Ovary (tissue), 9 donors: ENCODE measurements around the gene GABBR2. TPM values are rescaled to one million over a fixed set of nuclear protein-coding genes. Genes with fewer than 3 reads are reported as not detected.
"Not testable (repeated sequence)": the region's sequence is repeated elsewhere in the genome, so short reads cannot be mapped to it uniquely, and the experiment has no call there.

Experiments used
- DNase-seq, 5 donors: peaks; one replicate each; pipeline ENCODE4 v3.0.0-alpha.2; 2019 to 2020
- H3K27ac ChIP-seq, 2 donors: fragments of 200-600 bp; one replicate each; pipeline versions ENCODE4 v1.5.1 to v1.8.0; 2019 to 2022
- H3K27me3 ChIP-seq: fragments of 200-600 bp; one replicate; pipeline ENCODE4 v1.8.0; 2022
- H3K36me3 ChIP-seq: fragments of 200-600 bp; sonication (generic); one replicate; pipeline ENCODE4 v1.5.1; 2019
- H3K4me1 ChIP-seq: one replicate; pipeline ENCODE4 v1.8.1; 2013; ENCODE audit warnings: mild to moderate bottlenecking, moderate library complexity; ENCODE audit not compliant: insufficient read depth
- H3K4me3 ChIP-seq: fragments of 200-600 bp; sonication (generic); one replicate; pipeline ENCODE4 v1.5.1; 2017
- H3K9me3 ChIP-seq, 2 donors: fragments of 200-600 bp in 1 of 2; sonication (generic) in 1 of 2; one replicate each; pipeline versions ENCODE4 v1.5.1 to v1.8.1; 2013 to 2019; ENCODE audit warnings: mild to moderate bottlenecking in 1 of 2, moderate library complexity in 1 of 2
- CTCF ChIP-seq, 3 donors: fragments of 450-650 bp in 2 of 3; fragments of 200-600 bp in 1 of 3; IDR thresholded peaks; one replicate each; pipeline versions ENCODE4 v1.5.1 to v1.8.0; 2016 to 2022; ENCODE audit warnings: antibody characterized with exemption in 3 of 3, mild to moderate bottlenecking in 1 of 3
- EP300 ChIP-seq: sonication (generic); formaldehyde crosslinking; IDR thresholded peaks from one replicate; pipeline ENCODE4 v1.6.1; 2017; ENCODE audit warnings: antibody characterized with exemption
- POLR2A ChIP-seq: fragments of 450-650 bp; IDR thresholded peaks from one replicate; pipeline ENCODE4 v1.6.1; 2017; ENCODE audit warnings: antibody characterized with exemption, mild to moderate bottlenecking, moderate library complexity
- WGBS, 3 donors: extraction: QIAGEN DNeasy Blood & Tissue Kit in 1 of 3; methylation state at CpG; one replicate each; pipeline versions ENCODE4 v1.1.5 to v1.1.7; 2013 to 2017; 5-methylcytosine and 5-hydroxymethylcytosine counted together
- intact Hi-C, 4 donors: fragments of 100-400 bp; cut with DNase I; formaldehyde crosslinking; loops; one replicate each; pipeline versions ENCODE4 v1.11.0 to v1.15.1; 2022 to 2023
- polyA plus RNA-seq, 2 donors: library from polyadenylated mRNA; stranded (reverse); fragments of 200-250 nt in 1 of 2; fragments of 350-450 nt in 1 of 2; fragmentation: Illumina TruSeq in 1 of 2; extraction: RNeasy Lipid Tissue Mini Kit (QIAGEN cat#74804) in 1 of 2; gene quantifications; one replicate each; pipeline ENCODE4 v1.2.3, GENCODE V29; 2013 to 2014
- total RNA-seq, 7 donors: library from RNA; depleted of rRNA in 2 of 7; stranded (reverse); fragments of >200 nt in 2 of 7; fragmentation: NEBNext Ultra II Directional in 3 of 7; extraction: Animal tissue kit (Norgen Biotek cat#: 25700) in 3 of 7; gene quantifications; one replicate each; pipeline versions ENCODE4 v1.1.0 to v1.2.4, GENCODE V29; 2016 to 2023
- donor health status: DM: no; HTN: no; CAD: no; lungs with moderate emphysema.
- donor health status: DM: no; HTN: no; CAD: no.
- donor health status: Bipolar disorder and iron deficiency.
- donor health status: DM: yes; HTN: yes; CAD: no.
- donor health status: DM: no; HTN: no; CAD: no.
- donor health status: DM: yes; HTN: yes; CAD: no.

Gene GABBR2
- total and polyA plus RNA-seq, 9 donors = 0.05 to 0.30 (median 0.22) TPM; not detected in 6

DNA sequence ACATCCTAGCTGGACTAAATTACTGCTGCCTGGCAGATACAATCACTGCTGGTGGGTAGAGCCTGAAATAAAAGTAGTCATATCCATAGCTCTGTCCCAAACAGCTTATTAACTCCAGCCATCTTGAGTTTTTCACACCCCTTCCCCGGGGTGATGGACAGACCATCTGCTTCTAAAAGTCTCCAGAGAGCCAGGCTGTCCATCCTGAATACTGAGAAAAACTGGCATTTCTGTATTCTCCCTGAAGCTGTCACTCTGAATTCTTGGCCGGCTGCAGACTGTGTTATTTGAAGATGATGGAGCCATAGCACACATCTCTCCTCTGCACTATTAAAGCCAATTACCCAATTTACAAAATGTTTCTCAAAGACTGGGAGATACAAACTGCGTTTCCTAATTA, 118.6 kb downstream of the GABBR2 start:
- no peak overlapping the region for H3K4me3 ChIP-seq
- H3K27ac ChIP-seq = no peak overlapping the region
- H3K27me3 ChIP-seq = no peaks in the 10 kb centered on the region
- intact Hi-C loops = no loop called here
- H3K4me1 ChIP-seq = no peaks in the 10 kb centered on the region
- no peaks in the 10 kb centered on the region for H3K9me3 ChIP-seq
- no peak for DNase-seq
- 29 to 51% (median 34%) methylated on average over 3 of the region's 3 CpGs for WGBS, 3 donors
- H3K36me3 ChIP-seq = no peaks in the 10 kb centered on the region
- TF ChIP-seq POLR2A = no peak
- TF ChIP-seq EP300 = no peak
- no peak for TF ChIP-seq CTCF (IDR thresholded peaks at IDR 0.05)

GRCh38 chr9:98589102-98589501, 119.6 kb downstream of the GABBR2 start:
- WGBS, 3 donors = 74 to 85% (median 76%) methylated on average over 4 of the region's 4 CpGs
- DNase-seq = no peak
- no peaks in the 10 kb centered on the region for H3K9me3 ChIP-seq
- no peak overlapping the region for H3K27ac ChIP-seq
- H3K4me1 ChIP-seq = no peaks in the 10 kb centered on the region
- TF ChIP-seq EP300 (no peak), POLR2A (no peak), CTCF (IDR thresholded peaks at IDR 0.05) (no peak)
- intact Hi-C loops = no loop called here
- H3K36me3 ChIP-seq = no peaks in the 10 kb centered on the region
- no peaks in the 10 kb centered on the region for H3K27me3 ChIP-seq
- no peak overlapping the region for H3K4me3 ChIP-seq

GRCh38 chr9:98584853-98585438, 123.8 kb downstream of the GABBR2 start:
- H3K9me3 ChIP-seq, H3K4me1 ChIP-seq, DNase-seq, intact Hi-C loops, H3K4me3 ChIP-seq, H3K36me3 ChIP-seq, H3K27ac ChIP-seq, H3K27me3 ChIP-seq: not testable (repeated sequence)
- WGBS, 3 donors = 69 to 77% (median 71%) methylated on average over 9 to 10 of the region's 10 CpGs

DNA sequence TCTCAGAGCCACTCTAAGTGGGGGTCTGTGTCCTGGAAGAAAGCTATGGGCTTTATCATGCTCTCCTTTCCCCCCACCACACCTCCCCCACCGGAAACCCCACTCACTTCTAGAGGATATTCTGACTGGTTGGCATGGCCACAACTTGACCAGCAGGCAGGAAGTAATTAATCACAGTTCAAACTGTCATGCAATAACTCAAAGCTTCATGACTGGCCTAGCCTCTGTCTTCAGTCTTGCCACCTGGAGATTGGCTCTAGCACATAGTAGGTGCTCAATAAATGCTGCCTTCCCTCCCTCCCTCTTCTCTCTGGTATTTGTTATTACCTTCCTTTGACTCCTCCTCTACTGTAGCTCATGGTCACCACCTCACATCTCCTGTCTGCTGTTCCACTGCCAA, 124.7 kb downstream of the GABBR2 start:
- no peaks in the 10 kb centered on the region for H3K9me3 ChIP-seq
- DNase-seq = no peak
- no peaks in the 10 kb centered on the region for H3K27me3 ChIP-seq
- WGBS, 3 donors = 7 to 50% (median 18%) methylated on average over 1 of the region's 1 CpG
- no peak overlapping the region for H3K4me3 ChIP-seq
- intact Hi-C loops = no loop called here
- no peaks in the 10 kb centered on the region for H3K4me1 ChIP-seq
- no peak overlapping the region for H3K27ac ChIP-seq
- H3K36me3 ChIP-seq = no peaks in the 10 kb centered on the region
- TF ChIP-seq EP300 = no peak
- TF ChIP-seq CTCF (IDR thresholded peaks at IDR 0.05) = no peak

DNA sequence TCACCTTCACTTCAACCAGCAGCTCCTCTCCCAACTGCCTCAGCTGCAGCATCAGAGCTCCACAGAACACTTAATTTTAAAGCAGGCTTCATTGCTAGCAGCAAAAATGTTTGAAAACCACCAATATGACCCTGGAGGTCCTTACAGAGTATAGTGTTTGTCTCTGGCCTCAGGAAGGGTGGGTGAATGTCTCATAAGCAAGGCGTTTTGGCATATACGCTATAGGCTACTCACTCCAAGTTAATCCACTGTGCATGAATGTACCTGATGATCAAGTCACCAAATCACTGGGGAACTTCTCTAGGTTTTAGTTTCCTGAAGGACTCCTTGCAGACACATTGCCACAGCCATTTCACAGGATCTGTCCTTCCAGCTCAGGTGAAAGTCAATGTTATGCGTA, 125.3 kb downstream of the GABBR2 start:
- TF ChIP-seq CTCF (IDR thresholded peaks at IDR 0.05) (no peak), POLR2A (no peak), EP300 (no peak)
- Histone ChIP-seq H3K4me3 (no peak overlapping the region), H3K9me3 (no peaks in the 10 kb centered on the region), H3K27ac (no peak overlapping the region), H3K36me3 (no peaks in the 10 kb centered on the region), H3K27me3 (no peaks in the 10 kb centered on the region), H3K4me1 (no peaks in the 10 kb centered on the region)
- DNase-seq = no peak
- intact Hi-C loops = no loop called here
- WGBS, 3 donors = 80 to 84% (median 83%) methylated on average over 3 of the region's 3 CpGs
